H1 (cell line): ENCODE data around the gene CLEC16A. TPM values are rescaled to one million over a fixed set of nuclear protein-coding genes. Genes with fewer than 3 reads are reported as not detected.

Experiments used
- CTCF ChIA-PET: fragments of 300-600 bp; sonication (Branson Sonifier 250); formaldehyde crosslinking; loops from one replicate; lab custom pipeline; 2021; ENCODE audit not compliant: partially characterized antibody; lab: Charles Lee
- POLR2A ChIA-PET: fragments of 300-600 bp; sonication (Branson Sonifier 250); formaldehyde crosslinking; loops from one replicate; lab custom pipeline; 2021; ENCODE audit warnings: inconsistent platforms; ENCODE audit not compliant: partially characterized antibody; lab: Charles Lee
- DNase-seq, 2 experiments: peaks; one replicate each; pipeline versions ENCODE4 v3.0.0 to v3.0.0-alpha.2; 2010 to 2022; ENCODE audit warnings: low spot score in 2 of 2, low read depth in 1 of 2, mixed read lengths in 1 of 2
- FAIRE-seq: peaks from 2 replicates; lab custom pipeline; 2011; peaks lifted over from hg19 to GRCh38; lab: Jason Lieb, UNC
- H2AFZ ChIP-seq: 2 replicates; pipeline ENCODE4 v1.8.1; 2012; ENCODE audit warnings: low read length, inconsistent platforms
- H2AK5ac ChIP-seq: 2 replicates; pipeline ENCODE4 v1.6.1; 2013; ENCODE audit warnings: low read depth, low read length
- H2BK120ac ChIP-seq: replicated peaks from 2 replicates; pipeline ENCODE3; 2013; ENCODE audit warnings: low read depth, low read length, inconsistent platforms
- H2BK12ac ChIP-seq: 2 replicates; pipeline ENCODE4 v1.6.1; 2013; ENCODE audit warnings: low read depth, low read length
- H2BK15ac ChIP-seq: 2 replicates; pipeline ENCODE4 v1.6.1; 2013; ENCODE audit warnings: low read length
- H2BK20ac ChIP-seq: 2 replicates; pipeline ENCODE4 v1.6.1; 2013; ENCODE audit warnings: low read length
- H2BK5ac ChIP-seq: 2 replicates; pipeline ENCODE4 v1.6.1; 2013; ENCODE audit warnings: low read depth, low read length
- H3K14ac ChIP-seq: 2 replicates; pipeline ENCODE4 v1.6.1; 2013; ENCODE audit warnings: inconsistent platforms; ENCODE audit not compliant: insufficient read length
- H3K18ac ChIP-seq: 2 replicates; pipeline ENCODE4 v1.6.1; 2013; ENCODE audit warnings: low read length; ENCODE audit errors: extremely low read depth
- H3K23ac ChIP-seq: 2 replicates; pipeline ENCODE4 v1.6.1; 2013; ENCODE audit warnings: inconsistent platforms; ENCODE audit not compliant: insufficient read length
- H3K23me2 ChIP-seq: 2 replicates; pipeline ENCODE4 v1.6.1; 2013; ENCODE audit warnings: low read depth, low read length
- H3K27ac ChIP-seq: 2 replicates; pipeline ENCODE4 v1.6.1; 2011; ENCODE audit warnings: low read depth, low read length, inconsistent platforms
- H3K27me3 ChIP-seq, 4 experiments: replicated peaks in 1 of 4; 1 replicate in 1 of 4; 2 replicates in 3 of 4; pipeline versions ENCODE4 v1.6.1 to v1.8.1; 2011 to 2013; ENCODE audit warnings: low read length in 3 of 4, mild to moderate bottlenecking in 3 of 4, inconsistent platforms in 2 of 4, mixed read lengths in 2 of 4, moderate library complexity in 1 of 4; ENCODE audit not compliant: control insufficient read depth in 3 of 4, insufficient read depth in 3 of 4; ENCODE audit errors: extremely low read depth in 1 of 4
- H3K36me3 ChIP-seq, 4 experiments: 2 replicates each; pipeline versions ENCODE4 v1.6.1 to v1.8.1; 2011 to 2013; ENCODE audit warnings: mild to moderate bottlenecking in 4 of 4, low read length in 3 of 4, moderate library complexity in 2 of 4, control low read depth in 1 of 4, inconsistent platforms in 1 of 4; ENCODE audit not compliant: insufficient read depth in 4 of 4, control insufficient read depth in 2 of 4
- H3K4ac ChIP-seq: replicated peaks from 2 replicates; pipeline ENCODE3; 2013; ENCODE audit warnings: low read length, low read depth, mixed read lengths, inconsistent platforms; ENCODE audit not compliant: insufficient read length
- H3K4me1 ChIP-seq, 4 experiments: replicated peaks in 1 of 4; 1 replicate in 1 of 4; 2 replicates in 3 of 4; pipeline versions ENCODE4 v1.6.1 to v1.8.1; 2011 to 2013; ENCODE audit warnings: low read length in 3 of 4, inconsistent platforms in 2 of 4, mixed read lengths in 1 of 4; ENCODE audit not compliant: insufficient read depth in 4 of 4, control insufficient read depth in 3 of 4
- H3K4me2 ChIP-seq, 2 experiments: 2 replicates each; pipeline versions ENCODE4 v1.6.1 to v1.8.1; 2011 to 2013; ENCODE audit warnings: low read depth in 2 of 2, low read length in 2 of 2, control low read depth in 1 of 2, inconsistent platforms in 1 of 2, mild to moderate bottlenecking in 1 of 2; ENCODE audit not compliant: insufficient read depth in 1 of 2
- H3K4me3 ChIP-seq, 4 experiments: fragments of 200-600, 300-600 bp in 1 of 4; sonication (generic), shearing (Covaris generic), sonication (Bioruptor Twin) in 1 of 4; 2 replicates each; pipeline versions ENCODE4 v1.5.1 to v1.8.1; 2011 to 2016; ENCODE audit warnings: low read length in 4 of 4, low read depth in 3 of 4, control low read depth in 2 of 4, inconsistent platforms in 2 of 4, mild to moderate bottlenecking in 2 of 4, mixed read lengths in 1 of 4, moderate library complexity in 1 of 4; ENCODE audit not compliant: insufficient read depth in 2 of 4; ENCODE audit errors: extremely low read depth in 1 of 4
- H3K56ac ChIP-seq: replicated peaks from 2 replicates; pipeline ENCODE3; 2013; ENCODE audit warnings: low read depth, mild to moderate bottlenecking, mixed read lengths, low read length, inconsistent platforms; ENCODE audit not compliant: insufficient read length
- H3K79me1 ChIP-seq: 2 replicates; pipeline ENCODE4 v1.6.1; 2013; ENCODE audit warnings: low read depth, low read length, control low read depth
- H3K79me2 ChIP-seq, 2 experiments: 2 replicates each; pipeline versions ENCODE4 v1.6.1 to v1.8.1; 2012 to 2013; ENCODE audit warnings: low read length in 2 of 2, mild to moderate bottlenecking in 2 of 2, inconsistent platforms in 1 of 2; ENCODE audit not compliant: insufficient read depth in 2 of 2, control insufficient read depth in 1 of 2
- H3K9ac ChIP-seq, 4 experiments: replicated peaks in 1 of 4; 1 replicate in 1 of 4; 2 replicates in 3 of 4; pipeline versions ENCODE4 v1.6.1 to v1.8.1; 2011 to 2013; ENCODE audit warnings: low read depth in 3 of 4, low read length in 3 of 4, control low read depth in 2 of 4, mild to moderate bottlenecking in 2 of 4, moderate library complexity in 2 of 4, inconsistent platforms in 1 of 4; ENCODE audit errors: extremely low read depth in 1 of 4
- H3K9me3 ChIP-seq, 2 experiments: 2 replicates each; pipeline versions ENCODE4 v1.6.1 to v1.8.1; 2012 to 2013; ENCODE audit warnings: mild to moderate bottlenecking in 2 of 2, moderate library complexity in 2 of 2, control low read depth in 1 of 2, inconsistent platforms in 1 of 2, low read depth in 1 of 2, low read length in 1 of 2, mixed read lengths in 1 of 2; ENCODE audit not compliant: insufficient read depth in 2 of 2
- H4K20me1 ChIP-seq, 2 experiments: replicated peaks in 1 of 2; 2 replicates each; pipeline versions ENCODE3 to v1.8.1; 2011 to 2013; ENCODE audit warnings: inconsistent platforms in 2 of 2, low read length in 2 of 2, mild to moderate bottlenecking in 1 of 2; ENCODE audit not compliant: insufficient read depth in 2 of 2, control insufficient read depth in 1 of 2
- H4K5ac ChIP-seq: 2 replicates; pipeline ENCODE4 v1.6.1; 2013; ENCODE audit warnings: low read length, low read depth, mixed read lengths, inconsistent platforms; ENCODE audit not compliant: insufficient read length
- H4K8ac ChIP-seq: 2 replicates; pipeline ENCODE4 v1.8.0; 2013; ENCODE audit warnings: mild to moderate bottlenecking, moderate library complexity, low read length, inconsistent platforms; ENCODE audit not compliant: insufficient read depth; ENCODE audit errors: extremely low read depth
- H4K91ac ChIP-seq: replicated peaks from 2 replicates; pipeline ENCODE3; 2013; ENCODE audit warnings: low read length, mixed read lengths, inconsistent platforms; ENCODE audit not compliant: insufficient read length
- CHD2 ChIP-seq: IDR thresholded peaks from 2 replicates; pipeline ENCODE4 v1.6.1; 2012; ENCODE audit warnings: low read length, improper control_type of control experiment
- CTBP2 ChIP-seq: IDR thresholded peaks from 2 replicates; pipeline ENCODE4 v1.7.0; 2011; ENCODE audit warnings: borderline replicate concordance, mild to moderate bottlenecking, moderate library complexity, mixed read lengths, low read length; ENCODE audit not compliant: insufficient read depth, insufficient read length
- JUN ChIP-seq: IDR thresholded peaks from 2 replicates; pipeline ENCODE4 v1.6.1; 2011; ENCODE audit warnings: low read depth, mild to moderate bottlenecking, improper control_type of control experiment, low read length
- KDM1A ChIP-seq: fragments of 200-600, 300-600 bp; sonication (generic); IDR thresholded peaks from 2 replicates; pipeline ENCODE4 v1.7.1; 2016; ENCODE audit warnings: mild to moderate bottlenecking, low read length, borderline replicate concordance
- KDM5A ChIP-seq: fragments of 200-600 bp; IDR thresholded peaks from 2 replicates; pipeline ENCODE4 v1.7.1; 2012; ENCODE audit warnings: mild to moderate bottlenecking, low read length, inconsistent platforms, mixed read lengths
- SP1 ChIP-seq: IDR thresholded peaks from 2 replicates; pipeline ENCODE4 v1.6.1; 2011; ENCODE audit warnings: low read depth, low read length
- SUZ12 ChIP-seq: fragments of 200-600 bp; sonication (generic); IDR thresholded peaks from 2 replicates; pipeline ENCODE4 v1.6.1; 2012; ENCODE audit warnings: mild to moderate bottlenecking, inconsistent platforms, low read length, moderate library complexity, mixed read lengths
- WGBS, 2 experiments: shearing (Covaris generic) in 1 of 2; methylation state at CpG; one replicate each; pipeline versions ENCODE4 v1.1.6 to v1.1.7; 2013 to 2015; ENCODE audit warnings: low lambda C conversion rate in 2 of 2, mixed read lengths in 2 of 2, inconsistent platforms in 1 of 2, low coverage in 1 of 2, missing lambda C conversion rate in 1 of 2; ENCODE audit not compliant: insufficient replicate concordance in 2 of 2, insufficient coverage in 1 of 2, insufficient read length in 1 of 2; ENCODE audit errors: extremely low coverage in 1 of 2, missing lambda C conversion rate in 1 of 2; 5-methylcytosine and 5-hydroxymethylcytosine counted together
- polyA plus RNA-seq, 7 experiments: library from polyadenylated mRNA; depleted of rRNA in 3 of 7; stranded (reverse) in 5 of 7; unstranded in 2 of 7; fragments of >200 nt in 5 of 7; fragments of 200-250 nt in 2 of 7; gene quantifications; 1 replicate in 5 of 7; 2 replicates in 1 of 7; 4 replicates in 1 of 7; pipeline versions ENCODE4 v1.2.1 to v1.2.3, GENCODE V29; 2011 to 2013; ENCODE audit warnings: missing spikeins in 2 of 7, mixed read lengths in 2 of 7
- total RNA-seq: library from RNA; stranded (reverse); fragmentation: NEBNext Ultra II Directional; extraction: Animal tissue kit (Norgen Biotek cat#: 25700); gene quantifications from 2 replicates; pipeline ENCODE4 v1.2.1, GENCODE V29; 2021

The CLEC16A gene
- total and polyA plus RNA-seq, 2 of the 8 experiments (the other 6 are each of a cell fraction or from before 2014, with no cell fraction given), result 7.6 to 19.3 TPM

- WGBS, 2 experiments, result 81% methylated on average over 5 of the region's 5 CpGs; no CpG with 5 or more reads in 1 of the 2 experiments
- H3K4me3 ChIP-seq, result no peak overlapping the region
- no peak overlapping the region for H2BK5ac ChIP-seq
- no peak overlapping the region for H3K4ac ChIP-seq
- H3K27me3 ChIP-seq, result no peaks in the 10 kb centered on the region
- ChIA-PET POLR2A (no interaction called here), CTCF (interaction anchor here (1.0 to 1.1 kb wide), 2 partner anchors 12 to 33 kb away, joined by 3 read pairs; no protein-coding TSS in a partner anchor)
- no peak overlapping the region for H3K27ac ChIP-seq
- no peak overlapping the region for H2BK15ac ChIP-seq
- H3K36me3 ChIP-seq, result peaks cover 0 to 3% (median 2%) of the 10 kb centered on the region in 4 experiments; a peak in 3 of 8 replicates
- H4K5ac ChIP-seq, result no peak overlapping the region
- H2BK12ac ChIP-seq, result no peak overlapping the region
- H2BK20ac ChIP-seq, result no peak overlapping the region
- no peak overlapping the region for H3K23ac ChIP-seq
- H3K18ac ChIP-seq, result no peak overlapping the region
- no peaks in the 10 kb centered on the region for H3K79me2 ChIP-seq
- FAIRE-seq (no peak), DNase-seq (no peak)
- H2AFZ ChIP-seq, result no peak overlapping the region
- H3K14ac ChIP-seq, result no peak overlapping the region
- no peak overlapping the region for H3K9ac ChIP-seq
- H3K4me1 ChIP-seq, result no peaks in the 10 kb centered on the region
- H3K4me2 ChIP-seq, result no peak overlapping the region
- no peak overlapping the region for H3K56ac ChIP-seq
- no peaks in the 10 kb centered on the region; a peak in 1 of 4 replicates for H3K9me3 ChIP-seq
- no peak overlapping the region for H4K8ac ChIP-seq
- H2BK120ac ChIP-seq, result no peak overlapping the region
- no peak overlapping the region for H4K91ac ChIP-seq
- H3K79me1 ChIP-seq, result no peaks in the 10 kb centered on the region
- peaks cover 2% of the 10 kb centered on the region; the same call in 1 of the 2 replicates for H3K23me2 ChIP-seq
- H4K20me1 ChIP-seq, result peaks cover 0 to 3% of the 10 kb centered on the region in 2 experiments
- H2AK5ac ChIP-seq, result no peak overlapping the region
- no peak for TF ChIP-seq KDM5A
- no peak for TF ChIP-seq JUN
- no peak for TF ChIP-seq SP1
- TF ChIP-seq SUZ12, result no peak
- TF ChIP-seq KDM1A, result no peak
- TF ChIP-seq CHD2, result no peak
- TF ChIP-seq CTBP2, result no peak
Observed at GRCh38 chr16:11004973-11005610, 60.7 kb downstream of the CLEC16A start.
